DMS114 treated with DMSO at 0.1 percent for 48 hours (cell line): ENCODE data around the gene ST6GAL1.
"Not testable (repeated sequence)": the region's sequence is repeated elsewhere in the genome, so short reads cannot be mapped to it uniquely, and the experiment has no call there.

Experiments used
- DNase-seq: peaks from one replicate; lab custom pipeline; 2025; ENCODE audit not compliant: unreplicated experiment; lab: John Stamatoyannopoulos, UW

Gene ST6GAL1

DNA sequence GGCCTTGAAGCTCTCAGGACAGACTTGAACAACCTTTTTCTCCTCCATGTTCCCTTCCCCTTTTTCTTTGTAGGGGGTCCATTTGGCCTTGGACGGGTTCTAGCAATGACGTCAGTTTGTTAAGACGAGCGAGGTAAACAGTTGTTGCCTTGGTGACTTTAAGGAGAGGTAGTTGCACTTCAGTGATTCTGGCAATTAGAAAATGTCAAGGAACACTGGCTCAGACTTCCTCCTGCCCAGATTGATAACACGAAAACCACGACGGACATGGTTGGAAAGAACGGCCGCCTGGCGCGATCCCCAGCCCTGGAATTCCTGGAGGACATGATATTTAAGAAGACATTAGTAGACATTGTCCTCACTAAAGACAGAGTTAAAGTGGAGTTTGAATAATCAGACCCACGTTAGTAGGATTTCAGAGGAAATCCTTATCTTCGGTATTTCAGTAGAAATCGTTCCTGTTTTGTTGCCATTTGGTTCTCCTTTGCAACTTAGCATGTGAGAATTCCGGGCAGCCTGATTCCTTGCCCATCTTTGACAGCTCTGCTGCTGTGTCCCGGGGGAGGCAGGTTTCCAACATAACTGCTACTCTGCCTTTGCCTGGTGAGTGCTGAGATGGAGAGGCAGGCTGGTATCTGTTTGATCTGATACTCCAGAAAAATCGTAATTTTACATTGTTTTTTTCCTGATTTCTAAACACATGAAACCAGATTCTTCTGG, 87.3 kb downstream of the ST6GAL1 start:
- no peak for DNase-seq

DNA sequence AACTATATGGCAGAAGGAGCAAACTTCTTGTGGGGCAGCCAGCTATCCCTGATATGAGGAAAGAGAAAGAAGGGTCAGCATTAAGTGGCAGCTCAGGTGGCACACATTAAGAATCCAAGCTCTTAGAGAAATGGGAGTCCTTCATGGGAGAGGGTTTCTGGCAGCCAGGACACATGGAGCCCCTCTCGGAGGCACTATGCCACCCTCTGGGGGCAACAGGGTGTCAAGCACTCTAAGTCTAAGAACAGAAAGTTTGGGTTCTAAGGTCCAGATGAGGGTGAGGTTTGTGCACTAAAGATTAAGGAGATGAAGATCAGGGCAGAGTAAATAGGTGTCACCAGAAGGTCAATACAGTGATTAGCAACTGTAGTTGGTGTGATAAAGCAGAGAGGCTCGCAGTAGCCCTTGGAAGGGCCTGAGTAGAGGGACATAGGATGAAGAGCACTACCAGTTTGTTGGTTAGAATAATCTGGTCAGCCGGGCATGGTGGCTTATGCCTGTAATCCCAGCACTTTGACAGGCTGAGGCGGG, 89.3 kb downstream of the ST6GAL1 start:
- DNase-seq = no peak

DNA sequence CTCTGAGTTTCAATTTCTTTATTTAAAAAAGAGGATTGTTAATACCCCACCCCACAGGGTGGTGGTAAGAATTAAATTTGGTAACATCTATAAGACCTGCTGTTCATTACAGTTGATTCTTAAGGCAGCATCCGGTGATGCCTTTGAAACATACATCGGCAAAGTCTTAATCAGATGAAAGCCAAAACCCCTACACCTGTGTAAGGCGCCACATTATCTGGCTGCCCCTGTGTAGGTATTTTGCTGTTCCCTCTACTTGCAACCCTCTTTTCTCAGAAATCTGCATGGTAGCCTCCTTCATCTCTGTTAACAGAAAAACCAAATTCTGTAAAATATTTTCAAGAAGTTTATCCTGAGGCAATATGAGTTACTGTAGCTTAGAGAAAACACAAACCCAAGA, 90.0 kb downstream of the ST6GAL1 start:
- DNase-seq = no peak

DNA sequence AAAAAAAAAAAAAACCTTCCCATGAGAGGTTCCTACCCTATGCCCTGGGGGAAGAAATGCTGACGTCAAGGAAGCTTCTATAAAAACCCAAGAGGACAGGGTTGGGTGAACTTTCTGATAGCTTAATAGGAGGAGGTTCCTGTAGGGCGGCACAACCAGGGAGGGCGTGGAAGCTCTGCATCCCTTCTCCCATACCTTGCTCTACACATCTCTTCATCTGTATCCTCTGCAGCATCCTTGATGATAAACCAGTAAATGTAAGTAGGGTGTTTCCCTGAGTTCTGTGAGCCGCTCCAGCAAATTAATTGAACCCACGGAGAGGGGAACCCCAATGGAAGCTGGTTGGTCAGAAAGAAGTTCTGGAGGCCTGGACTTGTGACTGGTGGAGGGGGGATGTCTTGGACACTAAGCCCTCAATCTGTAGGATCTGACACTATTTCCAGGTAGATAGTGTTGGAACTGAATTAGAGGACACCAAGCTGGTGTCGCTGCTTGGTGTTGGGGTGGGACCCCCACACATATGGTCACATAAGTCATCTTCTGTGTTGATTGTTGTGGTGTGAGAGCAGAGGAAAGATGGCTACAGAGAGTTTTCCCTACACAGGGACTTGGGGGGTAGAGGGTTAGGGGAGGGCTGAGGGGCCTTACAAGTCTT, 91.5 kb downstream of the ST6GAL1 start:
- DNase-seq = no peak

DNA sequence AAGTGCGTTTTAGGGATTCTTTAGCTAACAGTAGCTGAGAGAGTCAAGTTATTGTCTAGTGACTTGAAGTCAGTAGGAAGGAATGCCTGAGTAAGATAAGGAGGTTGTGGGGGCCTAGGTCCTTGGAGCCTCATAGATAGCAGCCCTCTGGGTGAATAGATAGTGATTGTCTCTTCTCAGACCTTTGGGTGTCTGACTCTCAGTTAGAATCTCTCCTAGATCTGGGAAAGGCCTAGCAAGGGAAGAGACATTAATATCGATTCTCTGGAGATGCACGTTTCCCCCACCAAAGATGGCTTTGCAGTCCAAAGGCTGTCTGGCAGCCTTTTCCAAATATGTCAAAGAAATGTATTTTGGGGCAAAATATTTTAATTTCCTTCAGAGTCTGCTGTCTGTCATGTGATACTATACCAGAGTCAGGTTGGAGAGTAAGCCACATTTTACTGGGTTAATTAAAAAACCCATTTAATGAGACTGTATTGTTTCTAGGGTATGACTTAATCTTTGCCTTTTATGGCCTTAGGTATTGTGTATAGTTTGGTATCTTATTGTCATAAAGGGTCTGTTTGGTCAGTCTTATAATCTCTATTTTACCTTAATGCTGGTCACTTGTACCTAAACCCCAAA, 92.2 kb downstream of the ST6GAL1 start:
- DNase-seq = no peak

DNA sequence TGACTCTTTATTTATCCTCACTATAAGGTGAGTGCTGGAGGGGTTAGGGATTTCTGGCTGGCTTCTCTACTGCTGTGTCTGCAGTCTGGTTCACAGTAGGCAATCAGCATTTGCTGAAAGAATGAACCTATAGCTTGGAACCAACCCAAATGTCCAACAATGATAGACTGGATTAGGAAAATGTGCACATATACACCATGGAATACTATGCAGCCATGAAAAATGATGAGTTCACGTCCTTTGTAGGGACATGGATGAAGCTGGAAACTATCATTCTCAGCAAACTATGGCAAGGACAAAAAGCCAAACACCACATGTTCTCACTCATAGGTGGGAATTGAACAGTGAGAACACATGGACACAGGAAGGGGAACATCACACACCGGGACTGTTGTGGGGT, 93.0 kb downstream of the ST6GAL1 start:
- DNase-seq = not testable (repeated sequence)

DNA sequence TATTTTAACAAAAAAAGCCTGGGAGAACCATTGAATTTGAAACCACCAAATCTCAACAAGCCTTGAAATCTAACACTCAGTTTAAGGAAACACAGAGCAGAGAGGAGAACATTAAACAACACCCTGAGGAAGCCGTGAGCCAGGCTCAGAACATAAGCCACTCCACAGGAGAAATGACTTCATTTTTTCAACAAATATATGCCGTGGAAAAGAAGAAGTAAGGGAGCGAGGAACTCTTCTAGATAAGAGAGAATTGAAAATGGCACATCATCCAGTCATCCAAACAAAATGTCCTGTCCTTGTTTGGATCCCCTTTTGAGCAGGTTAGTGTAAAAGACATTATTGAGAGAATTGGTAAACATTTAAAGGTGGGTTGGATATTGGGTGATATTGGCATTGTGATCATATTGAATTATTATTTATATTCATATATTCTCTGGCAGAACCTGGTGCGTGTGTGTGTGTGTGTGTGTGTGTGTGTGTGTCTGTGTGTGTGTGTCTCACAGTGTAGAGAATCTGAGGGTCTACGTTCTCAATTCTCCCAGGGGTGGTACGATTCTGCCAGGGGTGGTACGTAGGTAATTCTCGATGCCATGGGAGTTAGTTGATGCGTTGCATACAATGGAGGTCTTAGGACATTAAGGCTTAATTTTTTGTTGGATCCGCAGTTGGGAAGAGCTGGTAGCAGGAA, 94.4 kb downstream of the ST6GAL1 start:
- no peak for DNase-seq

DNA sequence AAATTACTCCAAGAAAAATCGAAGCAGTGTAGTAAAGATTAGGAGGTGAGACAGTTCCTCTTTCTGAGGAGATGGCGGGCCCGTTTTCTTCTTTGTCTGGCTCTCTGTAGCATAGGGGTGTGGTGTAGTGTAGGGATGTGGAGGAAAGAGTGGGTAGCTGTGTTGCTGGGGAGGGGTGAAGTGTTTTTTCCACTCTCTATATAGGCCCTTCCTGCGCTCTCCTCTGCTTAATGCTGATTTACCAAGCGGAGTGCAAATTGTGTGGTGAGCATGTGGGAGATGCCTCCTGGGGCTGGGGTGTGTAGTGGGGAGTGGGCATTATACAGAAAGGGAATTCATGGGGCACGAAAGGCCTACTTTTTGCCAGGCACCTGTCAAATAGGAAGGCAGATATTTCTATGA, 94.9 kb downstream of the ST6GAL1 start:
- DNase-seq = no peak

DNA sequence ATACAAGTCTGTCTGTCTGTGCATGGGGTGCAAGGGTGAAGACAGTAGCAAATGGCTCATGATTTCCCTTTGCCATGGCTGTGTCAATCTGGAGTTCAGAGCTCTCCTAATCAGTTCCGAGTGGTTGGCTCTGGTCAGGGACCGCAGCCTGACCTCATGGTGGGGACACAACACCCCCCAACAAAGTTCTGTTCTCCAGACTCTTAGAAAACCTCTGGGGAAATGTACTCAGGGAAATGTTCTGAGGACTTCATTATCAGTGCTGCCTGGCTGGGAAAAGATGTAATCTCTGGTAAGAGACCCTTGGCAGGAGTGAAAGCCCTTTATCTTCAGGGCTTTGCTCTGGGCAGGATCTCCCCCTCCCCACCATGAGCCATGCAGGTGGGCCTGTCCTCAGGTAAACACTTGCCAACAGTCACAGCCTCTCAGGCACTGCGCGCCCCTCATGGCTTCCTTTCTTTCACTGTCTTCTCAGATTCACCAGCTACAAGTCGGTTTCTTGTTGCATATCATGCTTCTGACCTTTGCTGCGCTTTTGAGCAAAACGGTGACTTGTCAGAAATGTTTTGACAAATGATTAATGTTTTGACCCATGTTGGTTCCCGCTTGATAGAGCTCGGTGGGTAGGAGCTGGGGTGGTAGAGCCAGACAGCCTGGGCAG, 95.5 kb downstream of the ST6GAL1 start:
- no peak for DNase-seq

DNA sequence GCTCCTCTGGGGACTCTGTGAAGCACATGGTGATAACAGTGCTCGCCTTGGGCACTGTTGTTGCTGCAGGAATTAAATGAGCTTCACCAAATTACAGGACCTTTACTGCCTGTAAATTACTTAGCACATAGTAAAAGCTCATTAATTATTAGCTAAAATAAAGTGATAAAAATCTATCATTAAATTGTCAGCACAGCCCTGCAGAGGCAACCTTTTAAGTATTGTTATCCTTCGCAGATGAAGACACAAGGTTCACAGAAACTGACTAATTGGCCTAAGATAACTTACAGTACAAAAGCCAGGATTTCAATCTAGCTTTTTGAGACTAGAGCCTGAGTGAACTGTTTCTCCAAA, 96.0 kb downstream of the ST6GAL1 start:
- no peak for DNase-seq

DNA sequence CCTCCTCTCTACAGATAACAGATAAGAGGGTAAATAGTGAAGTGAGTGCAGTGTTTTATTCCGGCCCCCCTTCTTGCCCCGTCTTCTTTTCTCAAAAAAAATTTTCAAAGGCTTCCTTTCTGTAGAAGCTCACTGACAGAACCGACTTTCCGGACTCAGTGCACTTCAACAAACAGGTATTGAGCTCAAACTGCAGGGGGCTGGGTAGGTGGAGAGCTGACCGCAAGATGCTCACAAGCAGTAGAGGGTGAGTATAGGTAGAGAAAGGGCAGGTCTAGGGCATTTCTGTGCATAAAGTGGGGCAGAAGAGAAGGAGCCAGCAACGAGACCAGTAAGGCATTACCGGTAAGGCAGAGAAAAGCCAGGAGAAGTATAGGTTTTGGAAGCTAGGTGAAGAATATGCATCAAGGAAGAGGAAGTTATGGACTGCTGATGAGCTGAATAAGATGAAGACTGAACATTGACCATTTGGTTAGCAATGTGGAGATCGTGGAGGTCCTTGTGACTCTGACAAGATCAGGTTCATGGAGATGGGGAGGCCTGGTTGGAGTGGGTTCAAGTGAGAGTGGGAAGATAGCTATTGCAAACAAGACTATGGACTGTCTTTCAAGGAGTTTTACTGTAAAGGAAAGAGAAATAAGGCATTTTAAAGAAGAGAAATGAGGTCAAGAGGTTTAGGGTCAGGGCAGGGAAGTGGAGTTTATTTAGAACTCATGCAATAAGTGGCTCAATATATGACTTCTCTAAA, 97.4 kb downstream of the ST6GAL1 start:
- DNase-seq = no peak

DNA sequence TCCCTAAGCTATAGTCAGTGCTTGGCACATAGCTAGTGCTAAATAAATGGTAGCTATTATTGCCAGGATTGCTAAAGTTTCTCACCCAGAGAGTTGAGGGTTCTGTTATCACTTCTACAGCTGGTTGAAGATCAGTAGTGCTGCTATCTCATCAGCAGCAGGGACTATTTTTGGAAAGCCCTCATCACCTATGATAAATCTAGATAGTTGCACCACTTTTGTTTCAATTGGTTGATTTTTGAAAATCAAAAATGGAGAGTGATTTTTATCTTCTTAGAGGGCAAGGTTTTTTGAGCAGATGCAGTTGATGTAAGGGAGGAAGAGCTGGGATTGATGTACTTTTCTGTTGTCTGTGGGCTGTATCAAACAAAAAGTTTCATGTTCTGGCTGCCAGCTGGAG, 101.6 kb downstream of the ST6GAL1 start:
- no peak for DNase-seq

DNA sequence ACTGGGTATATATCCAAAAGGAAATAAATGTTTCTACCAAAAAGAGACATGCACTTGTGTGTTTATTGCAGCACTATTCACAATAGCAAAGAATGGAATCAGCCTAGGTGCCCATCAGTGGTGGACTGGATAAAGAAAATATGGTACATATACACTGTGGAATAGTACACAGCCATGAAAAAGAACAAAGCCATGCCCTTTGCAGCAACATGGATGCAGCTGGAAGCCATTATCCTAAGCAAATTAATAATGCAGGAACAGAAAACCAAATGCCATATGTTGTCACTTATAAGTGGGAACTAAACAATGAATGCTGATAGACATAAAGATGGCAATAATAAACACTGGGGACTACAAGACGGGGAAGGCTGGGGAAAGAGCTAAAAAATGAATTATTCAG, 106.1 kb downstream of the ST6GAL1 start:
- DNase-seq = no peak

DNA sequence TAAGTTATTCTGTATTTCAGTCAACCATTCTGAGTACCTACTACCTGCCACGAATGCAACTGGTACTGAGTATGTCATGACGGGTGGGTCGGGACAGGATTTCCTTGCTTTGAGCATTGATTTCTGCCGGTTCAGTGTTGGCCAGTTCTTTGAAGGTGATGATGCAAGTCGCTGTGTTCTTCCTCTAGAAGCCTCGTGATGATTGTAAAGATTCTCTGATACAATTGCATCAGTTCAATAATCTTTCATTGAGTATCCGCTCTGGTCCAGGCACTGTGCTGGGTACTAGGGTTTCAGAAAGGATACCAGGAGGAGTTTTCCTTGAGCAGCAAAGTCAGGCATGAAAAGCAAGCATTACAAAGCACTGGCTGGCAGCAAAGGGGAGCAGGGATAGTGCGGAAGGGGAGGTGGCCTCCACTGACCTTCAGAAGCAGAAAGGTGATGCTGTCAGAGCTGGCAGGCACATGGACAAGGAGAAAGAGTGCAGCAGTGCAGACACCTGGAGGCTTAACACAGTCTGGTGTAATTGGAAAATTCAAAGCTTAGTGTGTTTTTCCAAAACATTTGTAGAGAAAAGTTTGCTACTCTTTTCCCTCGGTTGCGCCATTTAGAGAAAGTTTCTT, 108.9 kb downstream of the ST6GAL1 start:
- no peak for DNase-seq

DNA sequence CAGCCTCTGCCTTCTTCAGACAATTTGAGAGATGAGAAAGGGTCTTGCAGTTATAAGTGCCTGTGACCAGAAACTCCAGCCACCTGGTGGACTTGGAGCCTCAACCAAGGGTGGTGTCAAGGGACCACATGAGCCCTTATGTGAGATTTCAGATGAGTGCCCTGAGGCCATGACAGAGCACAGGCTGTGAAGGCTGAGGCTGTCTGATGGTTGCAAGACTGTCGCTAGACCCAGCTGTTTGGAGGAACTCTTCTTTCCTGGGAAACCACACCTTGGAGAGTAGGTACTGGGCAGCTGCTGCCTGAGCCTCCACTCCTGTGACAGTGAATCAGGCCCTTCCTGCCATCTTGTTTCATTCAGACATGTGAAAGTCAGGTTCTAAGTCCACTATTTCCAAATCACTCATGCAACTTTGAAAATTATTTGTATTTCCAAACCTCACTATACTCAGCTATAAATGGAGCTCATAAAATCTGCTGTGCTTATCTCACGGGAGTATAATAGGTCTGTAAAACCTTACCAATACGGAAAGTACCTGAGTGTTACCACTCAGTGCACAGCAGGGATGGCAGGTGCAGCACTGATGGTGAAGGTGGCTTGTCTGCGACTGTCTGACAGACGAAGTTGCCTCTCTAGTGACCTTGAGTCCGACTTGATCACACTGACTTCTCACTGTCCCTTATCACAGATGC, 109.5 kb downstream of the ST6GAL1 start:
- no peak for DNase-seq

DNA sequence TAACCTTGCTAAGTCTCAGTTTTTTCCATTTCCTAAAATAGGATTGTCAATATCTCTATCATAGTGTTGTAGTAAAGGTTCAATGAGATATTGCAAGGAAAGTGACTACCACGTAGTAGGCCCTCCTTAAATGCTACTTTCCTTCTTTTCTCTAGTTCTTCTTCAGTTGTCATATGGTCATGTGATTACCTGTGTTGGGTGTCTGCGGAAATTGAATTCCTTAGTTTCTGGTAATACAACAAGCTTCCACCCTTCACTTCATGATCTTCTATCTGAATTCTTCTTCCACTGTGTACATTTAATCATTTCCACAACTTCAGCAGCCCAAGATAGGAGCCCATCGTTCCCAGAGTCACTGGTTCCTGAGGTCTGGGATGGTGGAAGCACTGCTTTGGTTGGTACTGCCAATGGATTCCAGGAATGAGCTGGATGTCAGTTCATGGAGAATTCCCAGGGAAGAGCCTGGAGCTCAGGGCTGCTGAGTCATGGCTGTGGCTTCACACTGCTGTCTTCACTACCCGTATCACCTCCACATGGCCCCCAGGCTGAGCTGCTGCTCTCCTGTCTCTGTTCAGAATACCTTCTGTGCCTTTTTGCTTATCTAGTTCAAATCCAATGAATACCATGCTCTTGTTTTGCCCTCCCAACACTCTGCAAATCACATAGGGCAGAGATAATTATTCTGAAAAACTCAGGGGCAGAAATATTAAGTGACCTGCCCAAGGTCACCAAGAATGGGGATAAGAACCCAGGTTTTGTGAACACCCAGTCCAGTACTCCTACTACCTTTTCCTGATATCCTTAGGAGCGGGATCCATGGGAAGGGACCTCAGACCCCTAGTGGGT, 110.4 kb downstream of the ST6GAL1 start:
- no peak for DNase-seq

DNA sequence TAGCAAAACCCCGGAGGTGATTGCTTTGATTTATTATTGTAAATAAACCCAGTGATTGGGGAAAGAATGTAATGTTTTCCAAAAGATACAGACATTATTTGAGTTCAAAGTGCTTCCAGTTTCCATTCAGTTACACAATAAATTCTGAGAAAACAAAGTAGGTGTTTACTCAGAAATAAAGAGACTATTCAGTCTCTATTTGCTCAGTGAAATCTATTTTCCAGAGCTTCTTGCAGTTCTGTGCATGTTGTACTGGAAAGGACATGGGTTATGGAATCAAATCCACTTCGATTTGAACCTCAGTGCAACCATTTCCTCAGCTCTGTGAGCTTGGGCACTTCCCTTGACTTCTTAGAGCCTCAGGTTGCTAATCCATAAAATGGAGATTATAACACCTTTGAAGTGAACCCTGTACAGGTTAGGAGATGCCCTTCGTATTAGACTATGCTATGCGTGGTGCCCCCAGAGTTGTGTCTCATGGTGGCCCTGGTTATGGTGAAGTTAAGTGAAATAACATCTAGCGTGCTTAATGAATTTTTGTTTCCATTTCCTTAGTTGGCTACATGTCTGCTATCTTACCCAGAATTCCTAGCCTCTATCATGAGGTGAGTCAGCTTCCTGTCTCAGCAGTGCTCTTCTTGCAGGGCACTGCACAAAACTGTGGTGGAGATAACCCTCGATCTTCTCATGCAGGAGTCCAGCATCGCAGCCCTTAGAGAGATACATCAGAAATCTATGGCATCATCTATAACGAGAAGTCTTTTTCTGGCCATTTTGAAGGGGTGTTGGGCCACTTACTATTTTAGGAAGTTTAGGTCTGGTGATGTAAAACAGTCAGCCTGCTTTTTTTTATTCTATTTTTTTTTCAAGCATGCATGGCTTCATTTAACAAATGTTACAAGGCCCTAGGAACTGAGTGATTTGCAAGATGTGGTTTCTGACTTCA, 111.3 kb downstream of the ST6GAL1 start:
- DNase-seq = no peak
